T-cell (primary cell): ENCODE results near the gene BCCIP. TPM values are rescaled to one million over a fixed set of nuclear protein-coding genes. Genes with fewer than 3 reads are reported as not detected.

Experiments used
- total RNA-seq, 35 experiments: library from RNA in 6 of 35; stranded (reverse) in 6 of 35; fragments of 120-200 nt in 1 of 35; gene quantifications; one replicate each; pipeline versions ENCODE4 v1.2.1 to v1.2.4 and lab custom pipeline; 2013 to 2026

Gene BCCIP
- total RNA-seq, 5 donors from 2014 or later (not counting 1 experiment from before 2014, with no cell fraction given): 34.0 to 43.2 (median 38.2) TPM

Other genes with a start within 250 kb of the BCCIP start
- not detected for gene TEX36, start 140.4 kb upstream of the BCCIP start, total RNA-seq
- 10 to 100 TPM; 40.7 to 45.8 (median 43.5) TPM for gene EDRF1, start 103.8 kb upstream of the BCCIP start, total RNA-seq
- under 1 TPM; 0.30 to 0.49 (median 0.44) TPM for gene MMP21, start 47.7 kb upstream of the BCCIP start, total RNA-seq
- 10 to 100 TPM; 28.9 to 39.2 (median 35.5) TPM for gene UROS, start 288 bp upstream of the BCCIP start, total RNA-seq
- 10 to 100 TPM in 3 of 5 donors, 1 to 10 TPM in 2; 6.9 to 13.4 (median 10.7) TPM for gene DHX32, start 57.7 kb downstream of the BCCIP start, total RNA-seq
- 1 to 10 TPM in 4 of 5 donors, not detected in 1; 1.3 to 3.3 (median 2.2) TPM for gene FANK1, start 73.0 kb downstream of the BCCIP start, total RNA-seq